Panc1 (cell line): ENCODE results near the gene BOK. TPM values are rescaled to one million over a fixed set of nuclear protein-coding genes. Genes with fewer than 3 reads are reported as not detected.
"Not testable (repeated sequence)": the region's sequence is repeated elsewhere in the genome, so short reads cannot be mapped to it uniquely, and the experiment has no call there.

ENCODE experiments used
- ATAC-seq: fragments of 200-7000 bp; cut with Tn5 transposase; 2 replicates; pipeline ENCODE4 v1.9.1; 2020; ENCODE audit warnings: mild to moderate bottlenecking, moderate library complexity
- BruUV-seq: library from RNA; stranded (reverse); fragments of 400-500 nt; replicated peaks from 2 replicates; lab custom pipeline; 2021; lab: Mats Ljungman, UMichigan
- CTCF ChIA-PET: fragments of 300-600 bp; sonication (Branson Sonifier 250); formaldehyde crosslinking; loops from one replicate; lab custom pipeline; 2022; ENCODE audit warnings: antibody characterized with exemption; lab: Charles Lee
- POLR2A ChIA-PET: fragments of 300-600 bp; sonication (Branson Sonifier 250); formaldehyde crosslinking; loops from one replicate; lab custom pipeline; 2022; ENCODE audit warnings: antibody characterized with exemption; lab: Charles Lee
- DNase-seq: peaks from one replicate; pipeline ENCODE4 v3.0.0-alpha.2; 2010; ENCODE audit warnings: low read depth, low spot score
- H3K27ac ChIP-seq: 2 replicates; pipeline ENCODE4 v1.5.1; 2011; ENCODE audit warnings: mild to moderate bottlenecking, low read length, inconsistent platforms
- H3K27me3 ChIP-seq: fragments of 200-500 bp; sonication (Bioruptor generic); 2 replicates; pipeline ENCODE4 v1.6.0; 2014; ENCODE audit warnings: low read length, inconsistent platforms; ENCODE audit not compliant: control insufficient read depth, insufficient read depth
- H3K36me3 ChIP-seq: fragments of 200-500 bp; sonication (Bioruptor generic); 2 replicates; pipeline ENCODE4 v1.5.1; 2014; ENCODE audit warnings: inconsistent platforms, mild to moderate bottlenecking, low read length, moderate library complexity; ENCODE audit not compliant: control insufficient read depth, insufficient read depth
- H3K4me1 ChIP-seq: 2 replicates; pipeline ENCODE4 v1.5.1; 2011; ENCODE audit warnings: inconsistent platforms, mild to moderate bottlenecking, low read length, moderate library complexity; ENCODE audit not compliant: control insufficient read depth, insufficient read depth
- H3K4me3 ChIP-seq, 2 experiments: 2 replicates each; pipeline ENCODE4 v1.5.1; 2011 to 2012; ENCODE audit warnings: low read depth in 2 of 2, low read length in 2 of 2, mild to moderate bottlenecking in 2 of 2, inconsistent platforms in 1 of 2, moderate library complexity in 1 of 2
- H3K9me3 ChIP-seq: fragments of 200-500 bp; sonication (Bioruptor generic); 2 replicates; pipeline ENCODE4 v1.5.1; 2014; ENCODE audit warnings: low read depth, mild to moderate bottlenecking, inconsistent platforms, low read length, moderate library complexity; ENCODE audit not compliant: control insufficient read depth, insufficient read depth
- POLR2AphosphoS5 ChIP-seq: IDR thresholded peaks from 2 replicates; pipeline ENCODE4 v1.6.1; 2012; ENCODE audit warnings: mild to moderate bottlenecking, low read depth, low read length, moderate library complexity
- SIN3A ChIP-seq: IDR thresholded peaks from 2 replicates; pipeline ENCODE4 v1.6.1; 2012; ENCODE audit warnings: low read depth, mild to moderate bottlenecking, low read length, moderate library complexity, borderline replicate concordance; ENCODE audit not compliant: insufficient read depth
- TCF7L2 ChIP-seq: IDR thresholded peaks from 2 replicates; pipeline ENCODE4 v1.6.1; 2011; ENCODE audit warnings: mild to moderate bottlenecking, low read depth, low read length, inconsistent platforms
- in situ Hi-C: cut with HindIII; loops from 2 replicates; pipeline ENCODE4 v1.10.0; 2016; ENCODE audit warnings: low sequenced_read_pairs, low pct_unique_long_range_greater_than_20kb
- intact Hi-C: fragments of 100-400 bp; cut with micrococcal nuclease; formaldehyde crosslinking; loops from one replicate; pipeline ENCODE4 v1.10.0; 2022; ENCODE audit not compliant: unreplicated experiment
- total RNA-seq: library from RNA; stranded (reverse); gene quantifications from one replicate; pipeline ENCODE4 v1.2.1, GENCODE V29; 2021; ENCODE audit not compliant: unreplicated experiment
- TF ChIP-seq, protein P1 (sequence below): fragments of 450-650 bp; IDR thresholded peaks from 2 replicates; pipeline ENCODE4 v1.5.1; 2017; ENCODE audit warnings: mild to moderate bottlenecking
- TF ChIP-seq, protein P2 (sequence below), 2 experiments: IDR thresholded peaks; 2 replicates each; pipeline ENCODE4 v1.6.1; 2011 to 2012; ENCODE audit warnings: low read depth in 2 of 2, control low read depth in 1 of 2, low read length in 1 of 2, mild to moderate bottlenecking in 1 of 2, moderate library complexity in 1 of 2; ENCODE audit not compliant: insufficient read depth in 1 of 2

The BOK gene
- total RNA-seq, 1 experiment from 2014 or later, result 39.1 TPM

DNA sequence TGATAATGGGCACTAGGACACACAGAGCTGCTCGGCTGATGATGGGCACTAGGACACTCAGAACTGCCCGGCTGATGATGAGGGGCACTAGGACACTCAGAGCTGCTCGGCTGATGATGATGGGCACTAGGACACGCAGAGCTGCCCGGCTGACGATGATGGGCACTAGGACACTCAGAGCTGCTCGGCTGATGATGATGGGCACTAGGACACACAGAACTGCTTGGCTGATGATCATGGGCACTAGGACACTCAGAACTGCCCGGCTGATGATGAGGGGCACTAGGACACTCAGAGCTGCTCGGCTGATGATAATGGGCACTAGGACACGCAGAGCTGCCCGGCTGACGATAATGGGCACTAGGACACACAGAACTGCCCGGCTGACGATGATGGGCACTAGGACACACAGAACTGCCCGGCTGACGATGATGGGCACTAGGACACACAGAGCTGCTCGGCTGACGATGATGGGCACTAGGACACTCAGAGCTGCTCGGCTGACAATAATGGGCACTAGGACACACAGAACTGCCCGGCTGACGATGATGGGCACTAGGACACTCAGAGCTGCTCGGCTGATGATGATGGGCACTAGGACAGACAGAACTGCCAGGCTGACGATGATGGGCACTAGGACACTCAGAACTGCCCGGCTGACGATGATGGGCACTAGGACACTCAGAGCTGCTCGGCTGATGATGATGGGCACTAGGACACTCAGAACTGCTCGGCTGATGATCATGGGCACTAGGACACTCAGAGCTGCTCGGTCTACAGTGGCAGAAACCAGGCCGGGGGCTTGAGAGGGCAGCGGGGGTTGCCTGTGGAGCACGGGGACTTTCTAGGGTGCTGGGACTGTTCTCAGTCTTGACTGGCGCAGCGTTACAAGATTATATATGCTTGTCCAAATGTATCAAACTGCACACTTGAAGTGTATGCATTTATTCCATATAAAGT, 32.2 kb downstream of the BOK start:
- H3K36me3 ChIP-seq, H3K27me3 ChIP-seq, H3K4me1 ChIP-seq, ATAC-seq, H3K4me3 ChIP-seq, H3K27ac ChIP-seq, intact Hi-C loops, in situ Hi-C loops, DNase-seq, POLR2A ChIA-PET, BruUV-seq, CTCF ChIA-PET: not testable (repeated sequence)
- peaks cover 23% of the 10 kb centered on the region for H3K9me3 ChIP-seq

GRCh38 chr2:241592126-241592845, 33.7 kb downstream of the BOK start:
- TF ChIP-seq, protein P1, sequence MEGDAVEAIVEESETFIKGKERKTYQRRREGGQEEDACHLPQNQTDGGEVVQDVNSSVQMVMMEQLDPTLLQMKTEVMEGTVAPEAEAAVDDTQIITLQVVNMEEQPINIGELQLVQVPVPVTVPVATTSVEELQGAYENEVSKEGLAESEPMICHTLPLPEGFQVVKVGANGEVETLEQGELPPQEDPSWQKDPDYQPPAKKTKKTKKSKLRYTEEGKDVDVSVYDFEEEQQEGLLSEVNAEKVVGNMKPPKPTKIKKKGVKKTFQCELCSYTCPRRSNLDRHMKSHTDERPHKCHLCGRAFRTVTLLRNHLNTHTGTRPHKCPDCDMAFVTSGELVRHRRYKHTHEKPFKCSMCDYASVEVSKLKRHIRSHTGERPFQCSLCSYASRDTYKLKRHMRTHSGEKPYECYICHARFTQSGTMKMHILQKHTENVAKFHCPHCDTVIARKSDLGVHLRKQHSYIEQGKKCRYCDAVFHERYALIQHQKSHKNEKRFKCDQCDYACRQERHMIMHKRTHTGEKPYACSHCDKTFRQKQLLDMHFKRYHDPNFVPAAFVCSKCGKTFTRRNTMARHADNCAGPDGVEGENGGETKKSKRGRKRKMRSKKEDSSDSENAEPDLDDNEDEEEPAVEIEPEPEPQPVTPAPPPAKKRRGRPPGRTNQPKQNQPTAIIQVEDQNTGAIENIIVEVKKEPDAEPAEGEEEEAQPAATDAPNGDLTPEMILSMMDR, result no peak
- TF ChIP-seq TCF7L2, result no peak
- TF ChIP-seq POLR2AphosphoS5, result no peak
- TF ChIP-seq, protein P2, sequence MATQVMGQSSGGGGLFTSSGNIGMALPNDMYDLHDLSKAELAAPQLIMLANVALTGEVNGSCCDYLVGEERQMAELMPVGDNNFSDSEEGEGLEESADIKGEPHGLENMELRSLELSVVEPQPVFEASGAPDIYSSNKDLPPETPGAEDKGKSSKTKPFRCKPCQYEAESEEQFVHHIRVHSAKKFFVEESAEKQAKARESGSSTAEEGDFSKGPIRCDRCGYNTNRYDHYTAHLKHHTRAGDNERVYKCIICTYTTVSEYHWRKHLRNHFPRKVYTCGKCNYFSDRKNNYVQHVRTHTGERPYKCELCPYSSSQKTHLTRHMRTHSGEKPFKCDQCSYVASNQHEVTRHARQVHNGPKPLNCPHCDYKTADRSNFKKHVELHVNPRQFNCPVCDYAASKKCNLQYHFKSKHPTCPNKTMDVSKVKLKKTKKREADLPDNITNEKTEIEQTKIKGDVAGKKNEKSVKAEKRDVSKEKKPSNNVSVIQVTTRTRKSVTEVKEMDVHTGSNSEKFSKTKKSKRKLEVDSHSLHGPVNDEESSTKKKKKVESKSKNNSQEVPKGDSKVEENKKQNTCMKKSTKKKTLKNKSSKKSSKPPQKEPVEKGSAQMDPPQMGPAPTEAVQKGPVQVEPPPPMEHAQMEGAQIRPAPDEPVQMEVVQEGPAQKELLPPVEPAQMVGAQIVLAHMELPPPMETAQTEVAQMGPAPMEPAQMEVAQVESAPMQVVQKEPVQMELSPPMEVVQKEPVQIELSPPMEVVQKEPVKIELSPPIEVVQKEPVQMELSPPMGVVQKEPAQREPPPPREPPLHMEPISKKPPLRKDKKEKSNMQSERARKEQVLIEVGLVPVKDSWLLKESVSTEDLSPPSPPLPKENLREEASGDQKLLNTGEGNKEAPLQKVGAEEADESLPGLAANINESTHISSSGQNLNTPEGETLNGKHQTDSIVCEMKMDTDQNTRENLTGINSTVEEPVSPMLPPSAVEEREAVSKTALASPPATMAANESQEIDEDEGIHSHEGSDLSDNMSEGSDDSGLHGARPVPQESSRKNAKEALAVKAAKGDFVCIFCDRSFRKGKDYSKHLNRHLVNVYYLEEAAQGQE (IDR thresholded peaks at IDR 0.05; ENCODE audit: insufficient read depth in 1 of 2, low read depth in 2 of 2, low read length in 1 of 2), result no peak
- no peak for TF ChIP-seq SIN3A
- ChIA-PET CTCF (no interaction called here), POLR2A (interaction anchor here (0.6 kb wide), 1 partner anchor 38 kb away, joined by 4 read pairs; no protein-coding TSS in a partner anchor)
- Histone ChIP-seq H3K4me3 (no peak overlapping the region), H3K27me3 (no peaks in the 10 kb centered on the region), H3K27ac (no peak overlapping the region), H3K4me1 (no peaks in the 10 kb centered on the region), H3K9me3 (peaks cover 10% of the 10 kb centered on the region; the same call in 1 of the 2 replicates), H3K36me3 (no peaks in the 10 kb centered on the region)
- DNase-seq, result no peak
- intact Hi-C loops (no loop called here), in situ Hi-C loops (no loop called here)
- no peak for ATAC-seq
- BruUV-seq, result no TSS peak
